Activated gamma-delta T cell treated with Interleukin-2 at 50 U/mL for 16 hours (primary cell): ENCODE results near the gene INSYN1.

ENCODE experiments used
- DNase-seq: peaks from one replicate; pipeline ENCODE4 v3.0.0-alpha.2; 2020

INSYN1 gene

DNA sequence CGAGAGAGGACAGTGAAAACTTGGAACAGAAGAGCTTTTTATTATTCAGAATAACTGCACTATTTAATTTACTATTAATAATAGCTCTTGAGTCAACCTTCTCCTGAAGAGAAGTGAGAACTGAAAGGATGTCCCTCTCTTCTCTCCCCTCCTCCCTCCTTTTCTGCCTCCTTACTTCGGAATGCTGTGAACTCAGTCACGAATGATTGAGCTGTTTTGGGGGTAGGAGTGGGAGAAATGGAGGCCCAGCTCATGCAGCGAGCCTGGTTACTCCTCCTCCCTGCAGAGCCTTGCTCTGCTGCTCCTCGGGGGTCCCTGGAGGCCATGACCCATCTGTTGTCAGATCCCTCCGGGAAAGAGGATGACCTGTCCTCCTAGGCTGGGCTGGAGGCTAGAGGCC is 20.3 kb upstream of the INSYN1 start:
- DNase-seq = no peak

DNA sequence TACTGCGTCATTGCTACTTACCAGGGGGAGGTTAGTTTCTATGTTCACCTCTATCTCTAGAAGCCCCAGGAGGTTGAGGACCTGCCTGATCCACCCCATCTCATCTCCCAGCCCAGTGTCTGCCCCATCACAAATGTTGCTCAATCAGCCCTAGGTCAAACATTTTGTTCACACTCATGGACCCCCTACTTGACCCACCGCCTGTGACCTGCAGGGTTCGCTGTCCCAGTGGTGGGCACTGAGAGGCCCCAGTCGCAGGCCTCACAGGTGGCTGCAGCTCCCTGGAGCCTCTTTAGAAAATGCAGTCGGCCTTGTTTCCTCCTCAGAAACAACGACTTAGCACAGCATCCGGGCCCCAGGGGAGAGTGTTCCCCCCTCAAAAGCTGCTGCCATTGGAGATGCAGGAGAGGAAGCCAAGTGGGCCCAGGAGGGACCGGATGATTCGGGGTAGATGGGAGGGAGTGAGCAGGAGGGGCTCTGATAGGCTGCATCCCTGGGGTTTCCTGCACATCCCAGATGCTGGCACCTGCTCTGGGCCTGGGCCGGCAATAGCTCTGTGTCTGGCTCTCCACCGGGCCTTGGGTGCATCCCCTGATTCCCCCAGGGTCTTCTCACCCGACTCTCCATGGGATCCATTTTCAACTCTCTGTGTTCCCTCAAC is 18.4 kb upstream of the INSYN1 start:
- no peak for DNase-seq

DNA sequence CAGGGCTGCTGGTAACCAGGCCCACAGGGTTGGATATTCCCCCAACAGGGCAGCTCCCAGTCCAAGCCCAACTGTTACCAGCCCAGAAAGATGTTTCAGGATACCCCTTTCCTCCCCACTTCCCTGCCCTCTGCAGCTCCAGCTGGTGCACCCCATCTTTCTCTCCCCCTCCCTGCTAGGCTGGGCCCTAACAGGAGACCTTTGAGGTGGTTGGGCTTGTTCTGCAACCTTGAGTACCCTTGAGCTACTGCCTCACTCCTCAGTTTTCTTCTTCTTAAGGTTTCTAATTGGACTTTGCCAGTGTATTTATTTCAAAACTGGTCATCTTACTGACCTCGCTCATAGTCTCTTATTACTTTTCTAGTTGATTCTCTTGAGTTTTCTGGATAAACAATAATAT is 16.9 kb upstream of the INSYN1 start:
- DNase-seq = no peak

- no peak for DNase-seq
Measured at GRCh38 chr15:73767806-73768501, 14.8 kb upstream of the INSYN1 start.

GRCh38 chr15:73766598-73766997 is 13.4 kb upstream of the INSYN1 start:
- DNase-seq = no peak

DNA sequence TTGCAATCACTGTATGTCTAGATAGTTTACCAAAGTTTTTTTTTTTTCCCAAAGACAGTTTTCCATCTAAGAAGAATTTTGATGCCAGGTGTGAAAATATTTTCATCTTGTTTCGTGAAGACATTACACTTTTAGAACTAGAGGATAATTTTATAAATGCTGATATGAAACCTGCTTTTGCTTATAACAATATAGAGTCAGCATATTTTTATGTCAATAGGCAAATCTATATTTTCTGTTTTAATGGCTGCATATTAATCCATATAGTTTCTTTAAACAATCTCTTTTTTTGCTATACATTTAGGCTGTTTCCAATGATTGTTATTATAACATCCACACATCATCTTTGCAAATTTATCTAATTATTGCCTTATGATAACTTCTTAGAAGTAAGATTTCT is 12.6 kb upstream of the INSYN1 start:
- DNase-seq = no peak

- no peak for DNase-seq
Measured at GRCh38 chr15:73763931-73764330, 10.8 kb upstream of the INSYN1 start.

GRCh38 chr15:73760330-73761329 is 7.5 kb upstream of the INSYN1 start:
- no peak for DNase-seq

GRCh38 chr15:73758461-73758860 is 5.3 kb upstream of the INSYN1 start:
- DNase-seq = no peak

GRCh38 chr15:73757571-73757970 is 4.4 kb upstream of the INSYN1 start:
- no peak for DNase-seq

DNA sequence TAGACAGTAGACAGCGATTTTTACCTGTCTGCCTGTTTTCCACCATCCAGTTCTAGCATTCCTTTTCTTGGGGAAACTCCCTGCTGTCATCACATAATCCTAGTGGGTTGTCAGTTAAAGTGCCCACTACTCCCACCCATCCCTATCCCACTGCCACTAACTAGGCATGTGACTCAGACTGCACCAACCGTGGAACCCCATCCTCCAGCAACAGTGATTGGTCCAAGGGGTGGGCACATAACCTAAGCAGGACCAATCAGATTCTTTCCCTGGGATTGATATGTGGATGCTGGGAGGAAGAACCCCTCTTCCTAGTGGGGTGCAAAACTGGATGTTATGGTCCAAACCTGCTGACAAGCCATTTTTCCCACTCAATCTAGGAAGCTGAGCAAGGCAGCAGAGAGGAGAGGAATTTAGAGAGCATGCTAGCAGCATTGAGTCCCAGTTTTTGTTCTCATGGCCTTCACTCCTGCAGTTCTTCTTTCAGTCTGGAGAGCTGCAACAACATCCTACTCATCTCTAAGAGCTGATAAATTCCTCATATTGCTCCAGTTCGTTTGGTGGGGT is 3.9 kb upstream of the INSYN1 start:
- DNase-seq = no peak

- DNase-seq = no peak
Measured at GRCh38 chr15:73756390-73756789, 3.2 kb upstream of the INSYN1 start.

DNA sequence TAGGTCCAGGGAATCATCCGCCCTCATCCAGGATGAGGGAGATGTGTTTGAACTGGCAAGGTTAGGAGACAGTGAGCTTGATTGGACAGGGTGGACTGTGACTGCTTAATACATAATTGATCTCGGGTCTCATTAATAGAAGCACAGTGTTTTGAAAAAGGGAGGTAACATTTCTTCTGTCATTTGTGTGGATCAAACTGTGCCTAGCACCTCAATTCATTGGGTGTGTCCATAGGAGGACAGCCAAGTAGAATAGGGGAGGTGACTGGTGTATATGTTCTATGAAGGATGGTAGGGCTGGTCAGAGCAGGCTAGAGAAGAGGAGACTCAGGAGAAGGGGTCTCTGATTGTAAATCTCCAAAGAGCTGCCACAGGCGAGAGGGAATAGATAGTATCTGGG is 2.8 kb upstream of the INSYN1 start:
- DNase-seq = no peak

GRCh38 chr15:73755481-73755880 is 2.3 kb upstream of the INSYN1 start:
- no peak for DNase-seq

DNA sequence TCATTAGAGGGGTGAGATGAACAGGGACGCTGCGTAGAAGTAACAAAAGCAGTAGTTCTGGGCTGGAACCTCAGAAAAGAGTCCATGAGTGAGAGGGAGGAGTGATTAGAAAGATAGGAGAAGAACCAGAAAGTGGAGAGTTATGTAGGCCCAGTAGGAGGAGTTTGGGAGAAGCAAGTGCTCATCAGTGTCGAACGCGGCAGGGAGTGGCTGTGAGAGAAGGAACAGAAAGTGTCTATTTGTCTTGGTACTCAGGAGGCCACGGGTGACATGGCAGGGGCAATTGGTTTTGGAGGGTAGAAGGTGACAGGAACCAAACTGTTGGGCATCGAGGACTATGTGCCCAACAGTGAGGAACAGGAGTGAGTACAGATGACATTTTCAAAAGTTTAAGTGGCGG is 1.3 kb upstream of the INSYN1 start:
- DNase-seq = no peak

DNA sequence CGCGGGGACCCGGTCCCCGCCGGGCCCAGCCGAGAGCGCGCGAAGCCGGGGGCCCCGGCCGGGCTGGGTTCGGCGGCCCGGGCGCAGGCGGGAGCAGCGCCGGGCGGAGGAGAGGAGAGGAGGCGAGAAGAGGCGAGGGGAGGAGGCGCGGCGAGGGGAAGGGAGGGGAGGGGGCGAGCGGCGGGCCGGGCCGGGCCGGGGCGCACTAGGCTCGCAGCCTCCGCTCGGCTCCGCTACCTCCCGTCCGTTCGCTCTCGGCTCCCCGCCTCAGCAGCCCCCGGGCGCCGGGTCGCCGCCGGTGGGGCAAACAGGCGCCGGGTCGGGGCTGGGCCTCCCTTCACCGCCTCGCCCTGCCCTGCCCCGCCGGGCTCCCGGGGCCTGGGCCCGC is 351 bp downstream of the INSYN1 start:
- no peak for DNase-seq

DNA sequence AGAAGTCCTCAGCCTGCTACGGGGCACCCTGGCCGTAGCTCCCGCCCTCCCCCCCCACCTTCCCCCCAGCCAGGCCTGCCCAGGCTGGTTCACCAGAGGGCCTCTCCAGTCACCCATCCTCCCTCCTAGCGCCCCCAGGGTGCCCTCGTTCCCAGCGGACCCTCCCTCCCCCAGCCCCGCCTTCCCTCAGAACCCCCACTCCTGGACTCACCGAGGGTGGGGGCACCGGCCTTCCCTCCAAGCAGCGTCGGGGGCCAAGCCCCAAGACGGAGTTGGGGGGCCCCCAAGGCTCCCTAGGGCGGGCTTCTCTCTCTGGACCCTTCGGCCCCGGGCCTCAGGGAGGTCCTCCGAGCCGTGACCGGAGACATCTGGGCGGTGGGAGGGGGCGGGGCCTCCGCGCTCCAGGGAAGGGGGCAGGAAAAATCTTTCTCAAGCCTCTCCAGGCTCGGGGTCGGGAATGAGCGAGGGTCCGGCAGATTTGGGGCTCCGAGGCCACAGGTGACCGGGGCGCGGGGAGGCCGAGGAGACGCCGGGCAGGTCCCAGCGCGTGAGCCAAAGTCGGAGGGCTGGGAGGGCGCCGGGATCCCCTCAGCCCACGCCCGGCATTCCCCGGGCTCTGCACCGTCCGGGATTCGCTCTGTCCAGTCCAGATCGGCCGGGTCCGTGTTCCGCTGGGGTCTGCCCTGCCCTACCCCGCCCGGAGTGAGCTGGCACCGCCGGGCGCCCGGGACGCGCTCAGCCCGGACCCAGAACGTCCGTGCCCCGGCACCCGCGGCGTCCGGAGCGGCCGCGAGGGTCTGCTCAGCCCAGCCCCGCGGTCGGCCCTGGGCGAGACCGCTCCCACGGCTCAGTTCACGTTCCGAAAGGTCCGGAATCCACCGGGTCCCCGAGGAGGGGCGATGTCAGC is 999 bp downstream of the INSYN1 start:
- no peak for DNase-seq

- DNase-seq = no peak
Measured at GRCh38 chr15:73751511-73751898, 1.6 kb downstream of the INSYN1 start.

DNA sequence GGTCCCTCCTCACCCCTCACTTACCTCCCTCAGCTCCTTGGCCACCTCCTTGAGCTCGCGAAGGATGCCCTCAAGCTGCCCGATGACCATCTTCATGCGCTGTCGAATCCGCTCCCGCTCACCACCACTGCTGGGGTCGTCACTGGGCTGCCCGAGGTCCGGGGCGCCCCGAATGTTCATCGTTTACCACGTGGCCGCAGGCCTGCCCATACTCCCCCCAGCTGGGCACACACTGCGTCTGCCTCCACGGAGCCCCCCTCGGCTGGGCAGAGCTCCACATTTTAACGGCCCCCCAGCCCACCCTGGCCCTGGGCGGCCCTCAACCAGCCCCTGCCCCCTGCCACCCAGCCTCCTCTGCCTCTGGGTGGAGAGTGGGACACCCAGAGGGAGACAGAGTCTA is 2.2 kb downstream of the INSYN1 start:
- no peak for DNase-seq

DNA sequence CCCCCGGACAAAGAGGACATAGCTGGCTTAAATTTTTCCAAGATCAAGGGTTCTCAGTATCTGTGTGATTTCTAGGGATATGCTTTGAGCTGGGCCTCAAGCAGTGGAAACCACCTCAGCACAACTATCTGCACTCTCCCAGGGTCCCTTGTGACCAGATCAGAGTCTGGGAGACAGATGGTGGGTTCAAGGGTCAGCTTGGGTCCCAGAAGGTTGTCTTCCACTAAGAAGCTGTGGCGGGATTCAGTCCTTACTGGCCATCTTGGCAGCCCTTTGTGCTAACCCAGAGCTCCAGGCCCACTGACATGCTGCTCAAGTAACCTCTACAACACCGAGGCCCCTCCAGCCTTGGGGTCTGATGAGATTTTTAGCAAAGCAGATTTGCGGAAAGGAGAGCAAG is 2.7 kb downstream of the INSYN1 start:
- no peak for DNase-seq

DNA sequence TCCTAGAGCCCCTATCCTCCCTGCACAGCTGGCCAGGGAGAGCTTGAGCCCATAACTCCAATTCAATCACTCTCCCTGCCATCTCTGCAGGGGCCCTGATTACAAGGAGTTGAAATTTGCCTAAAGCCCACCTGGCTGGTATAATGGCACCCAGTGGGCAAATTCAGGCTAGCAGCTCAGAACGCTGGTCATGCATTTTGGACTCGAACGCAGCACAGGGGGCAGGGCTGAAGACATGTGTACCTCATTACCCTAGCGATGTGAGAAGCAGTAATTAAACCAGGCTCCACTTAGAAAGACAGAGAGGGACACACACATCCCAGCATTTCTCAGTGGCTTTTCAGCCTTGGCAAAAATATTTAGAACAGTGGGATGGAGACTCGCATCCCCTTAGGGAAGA is 3.2 kb downstream of the INSYN1 start:
- no peak for DNase-seq

GRCh38 chr15:73749533-73749932 is 3.6 kb downstream of the INSYN1 start:
- DNase-seq = no peak
